CD4-positive, alpha-beta T cell (primary cell): ENCODE data around the gene P2RX7. TPM values are rescaled to one million over a fixed set of nuclear protein-coding genes. Genes with fewer than 3 reads are reported as not detected.
"Not testable (repeated sequence)": the region's sequence is repeated elsewhere in the genome, so short reads cannot be mapped to it uniquely, and the experiment has no call there.

Experiments
- ATAC-seq: fragments of 200-7000 bp; cut with Tn5 transposase; one replicate; pipeline ENCODE4 v1.10.0; 2022; ENCODE audit warnings: mild to moderate bottlenecking; ENCODE audit not compliant: poor library complexity
- CTCF ChIA-PET: fragments of 350-600 bp; sonication (Branson Sonifier 250); formaldehyde crosslinking; loops from one replicate; lab custom pipeline; 2021; ENCODE audit warnings: antibody characterized with exemption, inconsistent platforms; lab: Charles Lee
- POLR2A ChIA-PET: fragments of 350-600 bp; sonication (Branson Sonifier 250); formaldehyde crosslinking; loops from one replicate; lab custom pipeline; 2021; ENCODE audit warnings: antibody characterized with exemption, inconsistent platforms; lab: Charles Lee
- DNase-seq, 14 experiments: peaks; one replicate each; pipeline ENCODE4 v3.0.0-alpha.2; 2013 to 2020; ENCODE audit warnings: mixed read lengths in 2 of 14
- H3K27ac ChIP-seq, 2 donors: one replicate each; pipeline versions ENCODE4 v1.5.1 to v1.7.0; 2013; ENCODE audit warnings: low read length in 2 of 2, low read depth in 1 of 2, mild to moderate bottlenecking in 1 of 2
- H3K27me3 ChIP-seq, 2 experiments: 1 replicate in 1 of 2; 2 replicates in 1 of 2; pipeline versions ENCODE4 v1.6.1 to v1.7.0; 2013; ENCODE audit warnings: low read length in 2 of 2, control low read depth in 1 of 2, mild to moderate bottlenecking in 1 of 2, moderate library complexity in 1 of 2; ENCODE audit not compliant: insufficient read depth in 2 of 2, control insufficient read depth in 1 of 2
- H3K36me3 ChIP-seq: one replicate; pipeline ENCODE4 v1.6.1; 2013; ENCODE audit warnings: low read length, control low read depth; ENCODE audit not compliant: insufficient read depth
- H3K4me1 ChIP-seq: one replicate; pipeline ENCODE4 v1.6.1; 2013; ENCODE audit warnings: low read length, control low read depth; ENCODE audit not compliant: insufficient read depth
- H3K4me3 ChIP-seq: one replicate; pipeline ENCODE4 v1.5.1; 2013; ENCODE audit warnings: mild to moderate bottlenecking, low read length, moderate library complexity
- H3K9me3 ChIP-seq, 2 experiments: 1 replicate in 1 of 2; 2 replicates in 1 of 2; pipeline versions ENCODE4 v1.6.1 to v1.7.0; 2013; ENCODE audit warnings: low read length in 2 of 2, mild to moderate bottlenecking in 2 of 2, control low read depth in 1 of 2, moderate library complexity in 1 of 2; ENCODE audit not compliant: control insufficient read depth in 1 of 2, insufficient read depth in 1 of 2
- H3K27ac Mint-ChIP-seq: one replicate; pipeline ENCODE4 v1.8.0; 2020; ENCODE audit warnings: mixed read lengths
- H3K27me3 Mint-ChIP-seq: one replicate; pipeline ENCODE4 v1.8.0; 2021; ENCODE audit warnings: mixed read lengths
- H3K36me3 Mint-ChIP-seq: one replicate; pipeline ENCODE4 v1.8.0; 2021; ENCODE audit warnings: low read depth, mixed read lengths
- H3K4me1 Mint-ChIP-seq: one replicate; pipeline ENCODE4 v1.8.0; 2021; ENCODE audit warnings: low read depth, mixed read lengths
- H3K4me3 Mint-ChIP-seq: one replicate; pipeline ENCODE4 v1.8.0; 2020; ENCODE audit warnings: mild to moderate bottlenecking, mixed read lengths
- H3K9me3 Mint-ChIP-seq: one replicate; pipeline ENCODE4 v1.8.0; 2020; ENCODE audit warnings: mixed read lengths
- intact Hi-C, 2 experiments: fragments of 100-400 bp; cut with DNase I in 1 of 2; cut with micrococcal nuclease in 1 of 2; formaldehyde crosslinking; loops; one replicate each; pipeline versions ENCODE4 v1.15.1 to v1.9.0; 2023 to 2025; cut with DNase I, micrococcal nuclease
- total RNA-seq, 174 experiments: library from RNA in 2 of 174; stranded (reverse) in 2 of 174; gene quantifications; one replicate each; pipeline ENCODE4 v1.2.3 and lab custom pipeline; 2021 to 2026
- TF ChIP-seq, protein P1 (sequence below): fragments of 200-600 bp; IDR thresholded peaks from one replicate; pipeline ENCODE4 v1.8.0; 2022; ENCODE audit warnings: antibody characterized with exemption, mild to moderate bottlenecking

The P2RX7 gene
- total RNA-seq, 2 experiments from 2014 or later, result 4.6 to 4.8 TPM

DNA sequence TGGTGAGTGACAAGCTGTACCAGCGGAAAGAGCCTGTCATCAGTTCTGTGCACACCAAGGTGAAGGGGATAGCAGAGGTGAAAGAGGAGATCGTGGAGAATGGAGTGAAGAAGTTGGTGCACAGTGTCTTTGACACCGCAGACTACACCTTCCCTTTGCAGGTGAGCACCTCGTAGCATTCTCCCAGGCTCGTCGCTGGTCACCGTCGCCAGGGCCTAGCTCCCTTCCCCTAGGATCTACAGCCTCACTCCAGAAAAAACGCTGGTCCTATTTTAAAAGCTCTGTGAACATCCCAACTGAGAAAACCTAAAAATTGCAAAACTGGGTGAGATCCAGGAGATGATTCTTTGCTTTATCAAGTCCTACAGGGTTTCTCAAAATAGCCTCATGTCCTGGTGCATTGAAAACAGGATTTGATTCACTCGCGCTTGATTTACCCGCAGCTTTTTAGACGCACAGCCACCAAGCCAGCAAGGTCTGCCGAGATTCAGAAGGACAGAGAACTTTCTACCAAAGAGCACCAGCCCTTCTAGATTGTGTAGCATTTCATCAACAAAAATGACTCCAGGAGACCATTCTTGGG, 22.2 kb downstream of the P2RX7 start:
- POLR2A ChIA-PET, result no interaction called here
- intact Hi-C loops, result no loop called here
- Histone ChIP-seq H3K9me3 (no peaks in the 10 kb centered on the region), H3K4me3 (no peak overlapping the region), H3K27ac (no peak overlapping the region), H3K36me3 (peaks cover 8% of the 10 kb centered on the region), H3K27me3 (no peaks in the 10 kb centered on the region), H3K4me1 (no peaks in the 10 kb centered on the region)
- Mint-ChIP-seq H3K36me3 (peaks cover 20% of the 10 kb centered on the region), H3K4me3 (no peak overlapping the region), H3K27ac (no peak overlapping the region), H3K9me3 (no peaks in the 10 kb centered on the region), H3K4me1 (no peaks in the 10 kb centered on the region), H3K27me3 (no peaks in the 10 kb centered on the region)
- ATAC-seq (no peak), DNase-seq (no peak)
- TF ChIP-seq, protein P1, sequence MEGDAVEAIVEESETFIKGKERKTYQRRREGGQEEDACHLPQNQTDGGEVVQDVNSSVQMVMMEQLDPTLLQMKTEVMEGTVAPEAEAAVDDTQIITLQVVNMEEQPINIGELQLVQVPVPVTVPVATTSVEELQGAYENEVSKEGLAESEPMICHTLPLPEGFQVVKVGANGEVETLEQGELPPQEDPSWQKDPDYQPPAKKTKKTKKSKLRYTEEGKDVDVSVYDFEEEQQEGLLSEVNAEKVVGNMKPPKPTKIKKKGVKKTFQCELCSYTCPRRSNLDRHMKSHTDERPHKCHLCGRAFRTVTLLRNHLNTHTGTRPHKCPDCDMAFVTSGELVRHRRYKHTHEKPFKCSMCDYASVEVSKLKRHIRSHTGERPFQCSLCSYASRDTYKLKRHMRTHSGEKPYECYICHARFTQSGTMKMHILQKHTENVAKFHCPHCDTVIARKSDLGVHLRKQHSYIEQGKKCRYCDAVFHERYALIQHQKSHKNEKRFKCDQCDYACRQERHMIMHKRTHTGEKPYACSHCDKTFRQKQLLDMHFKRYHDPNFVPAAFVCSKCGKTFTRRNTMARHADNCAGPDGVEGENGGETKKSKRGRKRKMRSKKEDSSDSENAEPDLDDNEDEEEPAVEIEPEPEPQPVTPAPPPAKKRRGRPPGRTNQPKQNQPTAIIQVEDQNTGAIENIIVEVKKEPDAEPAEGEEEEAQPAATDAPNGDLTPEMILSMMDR, result no peak
- CTCF ChIA-PET, result no interaction called here

- Mint-ChIP-seq H3K36me3 (peaks cover 20% of the 10 kb centered on the region), H3K4me1 (no peaks in the 10 kb centered on the region), H3K27ac (no peak overlapping the region), H3K4me3 (no peak overlapping the region), H3K27me3 (no peaks in the 10 kb centered on the region), H3K9me3 (no peaks in the 10 kb centered on the region)
- H3K4me1 ChIP-seq, result no peaks in the 10 kb centered on the region
- no peak overlapping the region for H3K4me3 ChIP-seq
- H3K36me3 ChIP-seq, result peaks cover 8% of the 10 kb centered on the region
- TF ChIP-seq, protein P1, result no peak
- ATAC-seq (no peak), DNase-seq (no peak)
- POLR2A ChIA-PET, result no interaction called here
- intact Hi-C loops, result no loop called here
- CTCF ChIA-PET, result no interaction called here
- H3K27me3 ChIP-seq, result no peaks in the 10 kb centered on the region
- H3K9me3 ChIP-seq, result no peaks in the 10 kb centered on the region
- no peak overlapping the region for H3K27ac ChIP-seq
These were observed 23.7 kb downstream of the P2RX7 start for GRCh38 chr12:121156365-121156764.

GRCh38 chr12:121158085-121158484, 25.4 kb downstream of the P2RX7 start:
- Mint-ChIP-seq H3K9me3 (no peaks in the 10 kb centered on the region), H3K4me3 (no peak overlapping the region), H3K27ac (no peak overlapping the region), H3K4me1 (no peaks in the 10 kb centered on the region), H3K36me3 (peaks cover 23% of the 10 kb centered on the region), H3K27me3 (no peaks in the 10 kb centered on the region)
- Histone ChIP-seq H3K4me1 (no peaks in the 10 kb centered on the region), H3K27ac (no peak overlapping the region), H3K9me3 (no peaks in the 10 kb centered on the region), H3K4me3 (no peak overlapping the region), H3K36me3 (peaks cover 8% of the 10 kb centered on the region), H3K27me3 (no peaks in the 10 kb centered on the region)
- intact Hi-C loops, result no loop called here
- ChIA-PET CTCF (no interaction called here), POLR2A (no interaction called here)
- ATAC-seq (no peak), DNase-seq (no peak)
- TF ChIP-seq, protein P1, result no peak

- H3K9me3 Mint-ChIP-seq, H3K27me3 ChIP-seq, POLR2A ChIA-PET, H3K27ac ChIP-seq, H3K4me1 Mint-ChIP-seq, intact Hi-C loops, ATAC-seq, DNase-seq, H3K27me3 Mint-ChIP-seq, H3K4me3 ChIP-seq, H3K4me3 Mint-ChIP-seq, H3K9me3 ChIP-seq, H3K4me1 ChIP-seq, CTCF ChIA-PET, H3K27ac Mint-ChIP-seq: not testable (repeated sequence)
- peaks cover 23% of the 10 kb centered on the region for H3K36me3 Mint-ChIP-seq
- H3K36me3 ChIP-seq, result peaks cover 11% of the 10 kb centered on the region
These were observed 26.2 kb downstream of the P2RX7 start for GRCh38 chr12:121158728-121159351.
